Esophagus (tissue), 2 donors: ENCODE data around the gene KCNMA1. TPM values are rescaled to one million over a fixed set of nuclear protein-coding genes. Genes with fewer than 3 reads are reported as not detected.

Experiments
- H3K27ac ChIP-seq, 2 donors: one replicate each; pipeline ENCODE4 v1.5.1; 2013; ENCODE audit warnings: low read depth in 2 of 2, mild to moderate bottlenecking in 2 of 2, inconsistent platforms in 1 of 2, low read length in 1 of 2, moderate library complexity in 1 of 2
- H3K27me3 ChIP-seq, 2 donors: one replicate each; pipeline ENCODE4 v1.6.1; 2013; ENCODE audit warnings: low read length in 2 of 2, control low read depth in 1 of 2, mild to moderate bottlenecking in 1 of 2; ENCODE audit not compliant: insufficient read depth in 2 of 2, control insufficient read depth in 1 of 2
- H3K36me3 ChIP-seq, 2 donors: one replicate each; pipeline ENCODE4 v1.6.1; 2013; ENCODE audit warnings: low read length in 1 of 2; ENCODE audit not compliant: control insufficient read depth in 2 of 2, insufficient read depth in 2 of 2
- H3K4me1 ChIP-seq, 2 donors: one replicate each; pipeline ENCODE4 v1.6.1; 2013; ENCODE audit warnings: low read length in 1 of 2; ENCODE audit not compliant: control insufficient read depth in 2 of 2, insufficient read depth in 2 of 2
- H3K4me3 ChIP-seq, 2 donors: one replicate each; pipeline ENCODE4 v1.5.1; 2013; ENCODE audit warnings: low read length in 2 of 2, mild to moderate bottlenecking in 2 of 2, low read depth in 1 of 2, moderate library complexity in 1 of 2
- H3K9me3 ChIP-seq, 2 donors: one replicate each; pipeline ENCODE4 v1.6.1; 2013; ENCODE audit warnings: mild to moderate bottlenecking in 2 of 2, low read depth in 1 of 2, low read length in 1 of 2, moderate library complexity in 1 of 2; ENCODE audit not compliant: control insufficient read depth in 2 of 2, insufficient read depth in 1 of 2
- WGBS, 2 donors: extraction: QIAGEN DNeasy Blood & Tissue Kit; methylation state at CpG; one replicate each; pipeline ENCODE4 v1.1.7; 2013; 5-methylcytosine and 5-hydroxymethylcytosine counted together
- polyA plus RNA-seq, 2 donors: library from polyadenylated mRNA; stranded (reverse); fragments of 200-250 nt; gene quantifications; one replicate each; pipeline ENCODE4 v1.2.3, GENCODE V29; 2013
- donor health status: healthy with polysubstance abuse.
- donor health status: Bipolar disorder and iron deficiency.

The KCNMA1 gene
- polyA plus RNA-seq, 2 donors = 8.4 to 11.2 TPM

GRCh38 chr10:77602913-77603533, 34.6 kb downstream of the KCNMA1 start:
- Histone ChIP-seq H3K36me3 (no peaks in the 10 kb centered on the region), H3K9me3 (no peaks in the 10 kb centered on the region), H3K27ac (no peak overlapping the region), H3K4me1 (peaks cover 0 to 29% of the 10 kb centered on the region in 2 donors), H3K4me3 (no peak overlapping the region), H3K27me3 (no peaks in the 10 kb centered on the region)
- WGBS, 2 donors = 34 to 35% methylated on average over 7 of the region's 7 CpGs

- WGBS, 2 donors = 65 to 70% methylated on average over 8 of the region's 8 CpGs
- Histone ChIP-seq H3K9me3 (no peaks in the 10 kb centered on the region), H3K4me1 (peaks cover 0 to 29% of the 10 kb centered on the region in 2 donors), H3K27me3 (no peaks in the 10 kb centered on the region), H3K4me3 (no peak overlapping the region), H3K27ac (no peak overlapping the region), H3K36me3 (no peaks in the 10 kb centered on the region)
Observed at GRCh38 chr10:77602231-77602912, 35.2 kb downstream of the KCNMA1 start.

GRCh38 chr10:77601488-77601887, 36.1 kb downstream of the KCNMA1 start:
- Histone ChIP-seq H3K36me3 (no peaks in the 10 kb centered on the region), H3K27ac (no peak overlapping the region), H3K27me3 (no peaks in the 10 kb centered on the region), H3K4me1 (peaks cover 0 to 24% of the 10 kb centered on the region in 2 donors), H3K4me3 (no peak overlapping the region), H3K9me3 (no peaks in the 10 kb centered on the region)
- 59 to 79% methylated on average over 4 of the region's 4 CpGs for WGBS, 2 donors

- Histone ChIP-seq H3K4me3 (no peak overlapping the region), H3K9me3 (no peaks in the 10 kb centered on the region), H3K4me1 (peaks cover 0 to 21% of the 10 kb centered on the region in 2 donors), H3K36me3 (no peaks in the 10 kb centered on the region), H3K27ac (no peak overlapping the region), H3K27me3 (no peaks in the 10 kb centered on the region)
- 89 to 92% methylated on average over 6 of the region's 6 CpGs for WGBS, 2 donors
Observed at GRCh38 chr10:77600640-77601039, 37.0 kb downstream of the KCNMA1 start.

GRCh38 chr10:77599651-77600050, 38.0 kb downstream of the KCNMA1 start:
- H3K27ac ChIP-seq = no peak overlapping the region

GRCh38 chr10:77598606-77599005, 39.0 kb downstream of the KCNMA1 start:
- no peaks in the 10 kb centered on the region for H3K9me3 ChIP-seq
- WGBS, 2 donors = 67% methylated on average over 7 of the region's 7 CpGs
- H3K27ac ChIP-seq = no peak overlapping the region
- no peaks in the 10 kb centered on the region for H3K36me3 ChIP-seq
- no peaks in the 10 kb centered on the region for H3K27me3 ChIP-seq
- H3K4me1 ChIP-seq = peaks cover 0 to 19% of the 10 kb centered on the region in 2 donors
- H3K4me3 ChIP-seq = no peak overlapping the region

More at GRCh38 chr10:77599651-77600050, 38.0 kb downstream of the KCNMA1 start:
- no peaks in the 10 kb centered on the region for H3K36me3 ChIP-seq
- WGBS, 2 donors = 83 to 86% methylated on average over 4 of the region's 4 CpGs
- no peak overlapping the region for H3K4me3 ChIP-seq
- no peaks in the 10 kb centered on the region for H3K9me3 ChIP-seq
- peaks cover 0 to 17% of the 10 kb centered on the region in 2 donors for H3K4me1 ChIP-seq
- no peaks in the 10 kb centered on the region for H3K27me3 ChIP-seq

GRCh38 chr10:77597560-77597959, 40.0 kb downstream of the KCNMA1 start:
- peaks cover 0 to 14% of the 10 kb centered on the region in 2 donors for H3K4me1 ChIP-seq
- no peak overlapping the region for H3K4me3 ChIP-seq
- no peaks in the 10 kb centered on the region for H3K36me3 ChIP-seq
- no peaks in the 10 kb centered on the region for H3K27me3 ChIP-seq
- H3K9me3 ChIP-seq = no peaks in the 10 kb centered on the region
- H3K27ac ChIP-seq = no peak overlapping the region

GRCh38 chr10:77594471-77594783, 43.2 kb downstream of the KCNMA1 start:
- WGBS, 2 donors = 87 to 90% methylated on average over 4 of the region's 4 CpGs
- H3K36me3 ChIP-seq = no peaks in the 10 kb centered on the region
- peaks cover 0 to 11% of the 10 kb centered on the region in 2 donors for H3K4me1 ChIP-seq
- H3K27me3 ChIP-seq = no peaks in the 10 kb centered on the region
- no peaks in the 10 kb centered on the region for H3K9me3 ChIP-seq
- no peak overlapping the region for H3K27ac ChIP-seq
- no peak overlapping the region for H3K4me3 ChIP-seq

GRCh38 chr10:77593771-77594470, 43.7 kb downstream of the KCNMA1 start:
- Histone ChIP-seq H3K36me3 (no peaks in the 10 kb centered on the region), H3K9me3 (no peaks in the 10 kb centered on the region), H3K27ac (peak overlapping the region in 1 of 2 donors; percentile 8), H3K4me1 (peaks cover 0 to 11% of the 10 kb centered on the region in 2 donors), H3K4me3 (no peak overlapping the region), H3K27me3 (no peaks in the 10 kb centered on the region)
- WGBS, 2 donors = 81 to 88% methylated on average over 7 of the region's 7 CpGs
